ENCODE results near the gene CASKIN2.

Gene CASKIN2

GRCh38 chr17:75501378-75502071 is 13.8 kb downstream of the CASKIN2 start:
- Histone ChIP-seq H3K9me3 (ENCODE audit: insufficient read depth, low read depth, low read length) (peaks cover 4% of the 10 kb centered on the region), H2BK12ac (ENCODE audit: low read length) (no peak overlapping the region), H2BK120ac (ENCODE audit: insufficient read depth, low read length, poor library complexity) (no peak overlapping the region), H3K27me3 (ENCODE audit: insufficient read depth, low read length) (no peaks in the 10 kb centered on the region), H3K9ac (ENCODE audit: low read length) (no peak overlapping the region), H3K23ac (ENCODE audit: low read length) (no peak overlapping the region), H3K4ac (ENCODE audit: low read depth, low read length) (no peak overlapping the region), H3K4me2 (ENCODE audit: low read length) (no peak overlapping the region), H3K14ac (ENCODE audit: low read length) (no peak overlapping the region), H3K27ac (ENCODE audit: low read depth, low read length) (no peak overlapping the region), H2AFZ (ENCODE audit: insufficient read depth, low read length, poor library complexity) (no peak overlapping the region), H4K12ac (ENCODE audit: low read depth, low read length) (no peak overlapping the region), H3K36me3 (ENCODE audit: control insufficient read depth in 1 of 2, insufficient read depth in 2 of 2, low read length in 2 of 2) (peaks cover 85% of the 10 kb centered on the region in 2 experiments), H2AK5ac (ENCODE audit: low read length) (no peak overlapping the region), H3K4me3 (ENCODE audit: low read depth, low read length) (no peak overlapping the region), H3K79me1 (ENCODE audit: low read length) (no peaks in the 10 kb centered on the region), H4K8ac (ENCODE audit: low read depth, low read length) (no peak overlapping the region), H3K79me2 (ENCODE audit: control insufficient read depth, insufficient read depth, low read length, poor library complexity) (no peaks in the 10 kb centered on the region), H3K4me1 (ENCODE audit: control insufficient read depth in 1 of 2, insufficient read depth in 2 of 2, low read length in 2 of 2) (no peaks in the 10 kb centered on the region), H4K91ac (ENCODE audit: low read depth, low read length) (no peak overlapping the region), H2BK5ac (ENCODE audit: low read depth, low read length, poor library complexity) (no peak overlapping the region), H3K18ac (ENCODE audit: low read length) (no peak overlapping the region)
- DNase-seq: no peak
- no CpG with 5 or more reads among the region's 21 CpGs for WGBS (ENCODE audit: extremely low coverage, insufficient coverage, insufficient read length)

GRCh38 chr17:75500419-75501216 is 14.7 kb downstream of the CASKIN2 start:
- H3K23ac ChIP-seq (ENCODE audit: low read length): no peak overlapping the region
- H3K4me1 ChIP-seq (ENCODE audit: control insufficient read depth in 1 of 2, insufficient read depth in 2 of 2, low read length in 2 of 2): no peaks in the 10 kb centered on the region
- no peak overlapping the region for H3K4ac ChIP-seq (ENCODE audit: low read depth, low read length)
- no peak overlapping the region for H3K4me3 ChIP-seq (ENCODE audit: low read depth, low read length)
- no peak overlapping the region for H4K91ac ChIP-seq (ENCODE audit: low read depth, low read length)
- DNase-seq: no peak
- no peak overlapping the region for H4K8ac ChIP-seq (ENCODE audit: low read depth, low read length)
- H3K9ac ChIP-seq (ENCODE audit: low read length): no peak overlapping the region
- no CpG with 5 or more reads among the region's 17 CpGs for WGBS (ENCODE audit: extremely low coverage, insufficient coverage, insufficient read length)
- H4K12ac ChIP-seq (ENCODE audit: low read depth, low read length): no peak overlapping the region
- H3K4me2 ChIP-seq (ENCODE audit: low read length): no peak overlapping the region
- no peaks in the 10 kb centered on the region for H3K79me1 ChIP-seq (ENCODE audit: low read length)
- H3K79me2 ChIP-seq (ENCODE audit: control insufficient read depth, insufficient read depth, low read length, poor library complexity): no peaks in the 10 kb centered on the region
- peaks cover 84 to 85% of the 10 kb centered on the region in 2 experiments for H3K36me3 ChIP-seq (ENCODE audit: control insufficient read depth in 1 of 2, insufficient read depth in 2 of 2, low read length in 2 of 2)
- peaks cover 4% of the 10 kb centered on the region for H3K9me3 ChIP-seq (ENCODE audit: insufficient read depth, low read depth, low read length)
- H3K27me3 ChIP-seq (ENCODE audit: insufficient read depth, low read length): no peaks in the 10 kb centered on the region
- no peak overlapping the region for H2BK120ac ChIP-seq (ENCODE audit: insufficient read depth, low read length, poor library complexity)
- H3K27ac ChIP-seq (ENCODE audit: low read depth, low read length): no peak overlapping the region
- no peak overlapping the region for H2AFZ ChIP-seq (ENCODE audit: insufficient read depth, low read length, poor library complexity)
- H3K14ac ChIP-seq (ENCODE audit: low read length): no peak overlapping the region
- H2BK12ac ChIP-seq (ENCODE audit: low read length): no peak overlapping the region
- no peak overlapping the region for H2BK5ac ChIP-seq (ENCODE audit: low read depth, low read length, poor library complexity)
- H2AK5ac ChIP-seq (ENCODE audit: low read length): no peak overlapping the region
- H3K18ac ChIP-seq (ENCODE audit: low read length): no peak overlapping the region

GRCh38 chr17:75499313-75500022 is 15.9 kb downstream of the CASKIN2 start:
- Histone ChIP-seq H3K9ac (ENCODE audit: low read length) (no peak overlapping the region), H2BK5ac (ENCODE audit: low read depth, low read length, poor library complexity) (no peak overlapping the region), H2BK120ac (ENCODE audit: insufficient read depth, low read length, poor library complexity) (no peak overlapping the region), H2BK12ac (ENCODE audit: low read length) (no peak overlapping the region), H3K4me3 (ENCODE audit: low read depth, low read length) (no peak overlapping the region), H4K8ac (ENCODE audit: low read depth, low read length) (no peak overlapping the region), H3K27ac (ENCODE audit: low read depth, low read length) (no peak overlapping the region), H3K79me1 (ENCODE audit: low read length) (no peaks in the 10 kb centered on the region), H4K12ac (ENCODE audit: low read depth, low read length) (no peak overlapping the region), H4K91ac (ENCODE audit: low read depth, low read length) (no peak overlapping the region), H3K23ac (ENCODE audit: low read length) (no peak overlapping the region), H3K18ac (ENCODE audit: low read length) (no peak overlapping the region), H3K4ac (ENCODE audit: low read depth, low read length) (no peak overlapping the region), H3K9me3 (ENCODE audit: insufficient read depth, low read depth, low read length) (peaks cover 4% of the 10 kb centered on the region), H3K79me2 (ENCODE audit: control insufficient read depth, insufficient read depth, low read length, poor library complexity) (no peaks in the 10 kb centered on the region), H2AK5ac (ENCODE audit: low read length) (no peak overlapping the region), H3K14ac (ENCODE audit: low read length) (no peak overlapping the region), H3K4me1 (ENCODE audit: control insufficient read depth in 1 of 2, insufficient read depth in 2 of 2, low read length in 2 of 2) (no peaks in the 10 kb centered on the region), H2AFZ (ENCODE audit: insufficient read depth, low read length, poor library complexity) (no peak overlapping the region), H3K36me3 (ENCODE audit: control insufficient read depth in 1 of 2, insufficient read depth in 2 of 2, low read length in 2 of 2) (peaks cover 84 to 86% of the 10 kb centered on the region in 2 experiments), H3K4me2 (ENCODE audit: low read length) (no peak overlapping the region), H3K27me3 (ENCODE audit: insufficient read depth, low read length) (no peaks in the 10 kb centered on the region)
- no CpG with 5 or more reads among the region's 16 CpGs for WGBS (ENCODE audit: extremely low coverage, insufficient coverage, insufficient read length)
- no peak for DNase-seq

GRCh38 chr17:75498726-75499213 is 16.6 kb downstream of the CASKIN2 start:
- Histone ChIP-seq H2BK5ac (ENCODE audit: low read depth, low read length, poor library complexity) (no peak overlapping the region), H3K14ac (ENCODE audit: low read length) (no peak overlapping the region), H3K18ac (ENCODE audit: low read length) (no peak overlapping the region), H2AK5ac (ENCODE audit: low read length) (no peak overlapping the region), H4K8ac (ENCODE audit: low read depth, low read length) (no peak overlapping the region), H3K9me3 (ENCODE audit: insufficient read depth, low read depth, low read length) (peaks cover 4% of the 10 kb centered on the region), H3K4me2 (ENCODE audit: low read length) (no peak overlapping the region), H2AFZ (ENCODE audit: insufficient read depth, low read length, poor library complexity) (no peak overlapping the region), H3K4me3 (ENCODE audit: low read depth, low read length) (no peak overlapping the region), H4K91ac (ENCODE audit: low read depth, low read length) (no peak overlapping the region), H3K4ac (ENCODE audit: low read depth, low read length) (no peak overlapping the region), H3K9ac (ENCODE audit: low read length) (no peak overlapping the region), H4K12ac (ENCODE audit: low read depth, low read length) (no peak overlapping the region), H2BK12ac (ENCODE audit: low read length) (no peak overlapping the region), H3K79me1 (ENCODE audit: low read length) (no peaks in the 10 kb centered on the region), H3K23ac (ENCODE audit: low read length) (no peak overlapping the region), H3K4me1 (ENCODE audit: control insufficient read depth in 1 of 2, insufficient read depth in 2 of 2, low read length in 2 of 2) (no peaks in the 10 kb centered on the region), H3K36me3 (ENCODE audit: control insufficient read depth in 1 of 2, insufficient read depth in 2 of 2, low read length in 2 of 2) (peaks cover 87% of the 10 kb centered on the region in 2 experiments), H3K79me2 (ENCODE audit: control insufficient read depth, insufficient read depth, low read length, poor library complexity) (no peaks in the 10 kb centered on the region), H3K27ac (ENCODE audit: low read depth, low read length) (no peak overlapping the region), H3K27me3 (ENCODE audit: insufficient read depth, low read length) (no peaks in the 10 kb centered on the region), H2BK120ac (ENCODE audit: insufficient read depth, low read length, poor library complexity) (no peak overlapping the region)
- DNase-seq: peak in 1 of 2 donors; percentile 14
- WGBS (ENCODE audit: extremely low coverage, insufficient coverage, insufficient read length): no CpG with 5 or more reads among the region's 16 CpGs
